ENCODE results near the gene TNFAIP3. TPM values are rescaled to one million over a fixed set of nuclear protein-coding genes. Genes with fewer than 3 reads are reported as not detected.
A peak's percentile ranks its signal among the peaks of the same experiment; 100 is the strongest.
"Not testable (repeated sequence)": the region's sequence is repeated elsewhere in the genome, so short reads cannot be mapped to it uniquely, and the experiment has no call there.

Gene TNFAIP3
- total and polyA plus RNA-seq, 5 experiments from 2014 or later = 61.5 to 139 (median 108) TPM

DNA sequence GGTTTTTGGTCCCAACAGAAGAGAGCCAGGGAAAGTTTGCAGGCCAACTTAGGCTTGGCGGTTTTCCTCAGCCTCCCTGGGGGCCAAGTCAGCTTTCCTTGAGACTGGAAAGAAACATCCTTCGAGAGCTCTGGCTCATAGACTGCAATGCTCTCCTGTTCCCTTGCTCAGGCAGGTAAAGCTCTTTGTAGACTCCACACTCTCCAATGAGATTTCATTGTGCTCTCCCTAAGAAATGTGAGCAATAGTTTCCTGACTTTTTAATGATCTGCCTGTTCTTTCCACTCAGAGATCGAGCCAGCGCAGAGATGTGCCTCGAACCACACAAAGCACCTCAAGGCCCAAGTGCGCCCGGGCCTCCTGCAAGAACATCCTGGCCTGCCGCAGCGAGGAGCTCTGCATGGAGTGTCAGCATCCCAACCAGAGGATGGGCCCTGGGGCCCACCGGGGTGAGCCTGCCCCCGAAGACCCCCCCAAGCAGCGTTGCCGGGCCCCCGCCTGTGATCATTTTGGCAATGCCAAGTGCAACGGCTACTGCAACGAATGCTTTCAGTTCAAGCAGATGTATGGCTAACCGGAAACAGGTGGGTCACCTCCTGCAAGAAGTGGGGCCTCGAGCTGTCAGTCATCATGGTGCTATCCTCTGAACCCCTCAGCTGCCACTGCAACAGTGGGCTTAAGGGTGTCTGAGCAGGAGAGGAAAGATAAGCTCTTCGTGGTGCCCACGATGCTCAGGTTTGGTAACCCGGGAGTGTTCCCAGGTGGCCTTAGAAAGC lies 13.9 kb downstream of the TNFAIP3 start:
- H3K36me3 Mint-ChIP-seq = peaks cover 8 to 66% (median 53%) of the 10 kb centered on the region in 3 donors
- no peaks in the 10 kb centered on the region for H3K9me3 Mint-ChIP-seq

DNA sequence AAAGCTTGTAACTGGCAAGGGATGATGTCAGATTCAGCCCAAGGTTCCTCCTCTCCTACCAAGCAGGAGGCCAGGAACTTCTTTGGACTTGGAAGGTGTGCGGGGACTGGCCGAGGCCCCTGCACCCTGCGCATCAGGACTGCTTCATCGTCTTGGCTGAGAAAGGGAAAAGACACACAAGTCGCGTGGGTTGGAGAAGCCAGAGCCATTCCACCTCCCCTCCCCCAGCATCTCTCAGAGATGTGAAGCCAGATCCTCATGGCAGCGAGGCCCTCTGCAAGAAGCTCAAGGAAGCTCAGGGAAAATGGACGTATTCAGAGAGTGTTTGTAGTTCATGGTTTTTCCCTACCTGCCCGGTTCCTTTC lies 14.4 kb downstream of the TNFAIP3 start:
- H3K36me3 Mint-ChIP-seq = peaks cover 8 to 61% (median 51%) of the 10 kb centered on the region in 3 donors
- peak; percentile 2 to 6 for ATAC-seq

More for the DNA sequence above, 13.9 kb downstream of the TNFAIP3 start:
- POLR2A ChIA-PET = interaction anchor here (0.7 to 4.3 kb wide), 4 partner anchors 11 to 530 kb away, joined by 3 to 30 read pairs (median 10); partner anchors contain the start of gene TNFAIP3
- ATAC-seq (peak; percentile 6 to 8), DNase-seq (peak in 5 of 10 donors; percentile 39 to 54 (median 45))
- H3K27ac Mint-ChIP-seq = peak overlapping the region; percentile 46 to 99 (median 89)
- peak overlapping the region in 7 of 10 donors; percentile 15 to 71 (median 50) for H3K4me3 Mint-ChIP-seq
- peaks cover 0 to 10% (median 0%) of the 10 kb centered on the region in 5 donors for H3K27me3 Mint-ChIP-seq
- H3K4me1 Mint-ChIP-seq = peaks cover 21 to 66% (median 62%) of the 10 kb centered on the region in 4 donors

DNA sequence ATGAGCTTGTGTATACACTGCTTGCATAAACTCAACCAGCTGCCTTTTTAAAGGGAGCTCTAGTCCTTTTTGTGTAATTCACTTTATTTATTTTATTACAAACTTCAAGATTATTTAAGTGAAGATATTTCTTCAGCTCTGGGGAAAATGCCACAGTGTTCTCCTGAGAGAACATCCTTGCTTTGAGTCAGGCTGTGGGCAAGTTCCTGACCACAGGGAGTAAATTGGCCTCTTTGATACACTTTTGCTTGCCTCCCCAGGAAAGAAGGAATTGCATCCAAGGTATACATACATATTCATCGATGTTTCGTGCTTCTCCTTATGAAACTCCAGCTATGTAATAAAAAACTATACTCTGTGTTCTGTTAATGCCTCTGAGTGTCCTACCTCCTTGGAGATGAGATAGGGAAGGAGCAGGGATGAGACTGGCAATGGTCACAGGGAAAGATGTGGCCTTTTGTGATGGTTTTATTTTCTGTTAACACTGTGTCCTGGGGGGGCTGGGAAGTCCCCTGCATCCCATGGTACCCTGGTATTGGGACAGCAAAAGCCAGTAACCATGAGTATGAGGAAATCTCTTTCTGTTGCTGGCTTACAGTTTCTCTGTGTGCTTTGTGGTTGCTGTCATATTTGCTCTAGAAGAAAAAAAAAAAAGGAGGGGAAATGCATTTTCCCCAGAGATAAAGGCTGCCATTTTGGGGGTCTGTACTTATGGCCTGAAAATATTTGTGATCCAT lies 15.3 kb downstream of the TNFAIP3 start:
- DNase-seq (peak in 5 of 10 donors; percentile 31 to 65 (median 54)), ATAC-seq (peak; percentile 19 to 36)
- Mint-ChIP-seq H3K27ac (peak overlapping the region; percentile 76 to 99 (median 91)), H3K4me3 (peak overlapping the region in 9 of 10 donors; percentile 12 to 69 (median 34)), H3K27me3 (peaks cover 0 to 10% (median 0%) of the 10 kb centered on the region in 5 donors), H3K36me3 (peaks cover 8 to 52% (median 42%) of the 10 kb centered on the region in 3 donors), H3K4me1 (peaks cover 27 to 69% (median 59%) of the 10 kb centered on the region in 4 donors), H3K9me3 (peaks cover 0 to 3% (median 0%) of the 10 kb centered on the region in 9 donors)
- POLR2A ChIA-PET = interaction anchor here (0.9 to 4.3 kb wide), 4 partner anchors 12 to 57 kb away, joined by 3 to 30 read pairs (median 10); partner anchors contain the start of gene TNFAIP3

More for the DNA sequence above, 14.4 kb downstream of the TNFAIP3 start:
- H3K27ac Mint-ChIP-seq = peak overlapping the region; percentile 75 to 99 (median 91)
- H3K4me1 Mint-ChIP-seq = peaks cover 21 to 65% (median 61%) of the 10 kb centered on the region in 4 donors
- peak in 3 of 10 donors; percentile 48 to 50 (median 49) for DNase-seq
- peaks cover 0 to 10% (median 0%) of the 10 kb centered on the region in 5 donors for H3K27me3 Mint-ChIP-seq
- peak overlapping the region in 5 of 10 donors; percentile 12 to 60 (median 50) for H3K4me3 Mint-ChIP-seq
- no peaks in the 10 kb centered on the region for H3K9me3 Mint-ChIP-seq
- POLR2A ChIA-PET = interaction anchor here (0.7 to 4.3 kb wide), 4 partner anchors 11 to 529 kb away, joined by 3 to 30 read pairs (median 10); partner anchors contain the start of gene TNFAIP3

DNA sequence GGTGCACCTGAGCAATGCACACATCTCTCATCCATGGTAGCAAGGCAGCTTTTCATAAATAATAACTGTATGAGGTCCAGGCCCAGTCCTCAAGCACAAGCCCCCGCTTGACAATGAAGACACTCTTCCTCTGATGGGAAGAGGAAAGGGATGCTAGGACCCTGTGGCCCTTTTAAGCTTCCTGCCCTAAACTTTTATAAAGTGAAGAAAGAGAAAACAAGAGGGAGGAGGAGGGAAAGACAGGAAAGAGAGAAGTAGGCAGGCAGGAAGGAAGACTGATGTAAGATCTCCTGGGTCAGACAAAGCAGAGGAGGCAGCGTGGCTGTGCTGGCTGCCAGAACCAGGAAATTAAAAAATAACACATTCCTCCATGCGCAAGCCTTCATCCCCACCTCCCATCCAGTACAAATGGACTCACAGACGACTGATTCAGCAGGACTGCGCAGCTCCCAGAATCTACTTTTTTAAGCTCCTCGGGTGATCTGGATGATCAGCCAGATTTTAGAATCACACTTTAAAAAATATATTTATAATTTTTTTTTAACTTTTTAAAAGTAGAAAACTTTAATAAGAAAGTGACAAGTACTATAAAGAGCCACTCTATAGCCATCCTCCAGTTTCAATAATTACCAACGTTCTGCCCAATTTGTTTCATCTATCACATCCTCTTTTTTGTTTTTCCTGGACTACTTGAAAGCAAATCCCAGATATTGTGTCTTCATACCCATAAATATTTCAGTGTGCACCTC lies 16.5 kb downstream of the TNFAIP3 start:
- POLR2A ChIA-PET = interaction anchor here (0.9 to 4.3 kb wide), 2 partner anchors 16 to 44 kb away, joined by 3 to 30 read pairs; partner anchors contain the start of gene TNFAIP3
- Mint-ChIP-seq H3K36me3 (peaks cover 0 to 40% (median 31%) of the 10 kb centered on the region in 3 donors), H3K4me3 (peak overlapping the region; percentile 11 to 85 (median 61)), H3K27ac (peak overlapping the region; percentile 80 to 99 (median 95)), H3K4me1 (peaks cover 26 to 60% (median 53%) of the 10 kb centered on the region in 4 donors), H3K27me3 (peaks cover 0 to 10% (median 0%) of the 10 kb centered on the region in 5 donors), H3K9me3 (peaks cover 0 to 5% (median 0%) of the 10 kb centered on the region in 9 donors)
- peak; percentile 33 to 37 for ATAC-seq
- peak in 5 of 10 donors; percentile 38 to 71 (median 54) for DNase-seq

DNA sequence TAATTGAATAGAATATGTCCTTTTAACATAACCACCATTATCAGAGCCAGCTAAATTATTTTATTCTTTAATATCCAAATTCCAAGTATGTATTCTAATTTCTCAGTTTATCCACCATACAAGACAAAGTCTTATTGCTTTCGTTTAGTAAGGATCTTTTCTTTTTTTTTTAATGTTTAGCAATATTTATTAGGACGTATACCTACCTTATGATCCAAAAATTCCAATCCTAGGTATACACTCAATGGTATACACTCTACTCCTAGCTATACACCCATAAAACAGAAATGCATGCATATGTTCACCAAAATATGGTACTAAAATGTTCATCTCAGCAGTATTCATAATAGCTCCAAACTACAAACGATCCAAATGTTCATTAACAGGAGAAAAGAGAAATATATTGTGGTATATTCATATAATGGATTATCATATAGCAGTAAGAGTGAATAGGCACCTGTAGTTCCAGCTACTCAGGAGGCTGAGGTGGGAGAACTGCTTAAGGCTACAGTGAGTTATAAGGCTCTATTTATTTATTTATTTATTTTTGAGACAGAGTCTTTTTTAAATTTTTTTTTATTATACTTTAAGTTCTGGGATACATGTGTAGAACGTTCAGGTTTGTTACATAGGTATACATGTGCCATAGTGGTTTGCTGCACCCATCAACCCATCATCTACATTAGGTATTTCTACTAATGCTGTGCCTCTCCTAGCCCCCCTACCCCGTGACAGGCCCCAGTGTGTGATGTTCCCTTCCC lies 17.3 kb downstream of the TNFAIP3 start:
- ATAC-seq = peak in 1 of 2 donors; percentile 30
- Mint-ChIP-seq H3K9me3 (peaks cover 0 to 13% (median 0%) of the 10 kb centered on the region in 9 donors), H3K4me3 (peak overlapping the region in 7 of 10 donors; percentile 5 to 66 (median 50)), H3K27me3 (peaks cover 0 to 10% (median 0%) of the 10 kb centered on the region in 5 donors), H3K36me3 (peaks cover 0 to 32% (median 27%) of the 10 kb centered on the region in 3 donors), H3K27ac (peak overlapping the region; percentile 58 to 99 (median 88)), H3K4me1 (peaks cover 24 to 53% (median 48%) of the 10 kb centered on the region in 4 donors)
- POLR2A ChIA-PET = interaction anchor here (0.6 to 4.3 kb wide), 2 partner anchors 17 to 151 kb away, joined by 3 to 30 read pairs; partner anchors contain the start of gene TNFAIP3
- peak in 2 of 10 donors; percentile 19 to 45 for DNase-seq

DNA sequence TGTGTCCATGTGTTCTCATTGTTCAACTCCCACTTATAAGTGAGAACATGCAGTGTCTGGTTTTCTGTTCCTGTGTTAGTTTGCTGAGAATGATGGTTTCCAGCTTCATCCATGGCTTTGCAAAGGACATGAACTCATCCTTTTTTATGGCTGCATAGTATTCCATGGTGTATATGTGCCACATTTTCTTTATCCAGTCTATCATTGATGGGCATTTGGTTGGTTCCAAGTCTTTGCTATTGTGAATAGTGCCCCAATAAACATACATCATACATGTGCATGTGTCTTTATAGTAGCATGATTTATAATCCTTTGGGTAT lies 17.8 kb downstream of the TNFAIP3 start:
- not testable (repeated sequence) for DNase-seq, ATAC-seq, H3K4me3 Mint-ChIP-seq, H3K27me3 Mint-ChIP-seq
- POLR2A ChIA-PET = interaction anchor here (0.6 to 4.3 kb wide), 2 partner anchors 17 to 151 kb away, joined by 3 to 30 read pairs; partner anchors contain the start of gene TNFAIP3
- H3K36me3 Mint-ChIP-seq = peaks cover 0 to 27% (median 26%) of the 10 kb centered on the region in 3 donors
- peak overlapping the region in 9 of 10 donors; percentile 52 to 99 (median 79) for H3K27ac Mint-ChIP-seq
- H3K4me1 Mint-ChIP-seq = peaks cover 23 to 48% (median 44%) of the 10 kb centered on the region in 4 donors
- peaks cover 0 to 18% (median 0%) of the 10 kb centered on the region in 9 donors for H3K9me3 Mint-ChIP-seq

DNA sequence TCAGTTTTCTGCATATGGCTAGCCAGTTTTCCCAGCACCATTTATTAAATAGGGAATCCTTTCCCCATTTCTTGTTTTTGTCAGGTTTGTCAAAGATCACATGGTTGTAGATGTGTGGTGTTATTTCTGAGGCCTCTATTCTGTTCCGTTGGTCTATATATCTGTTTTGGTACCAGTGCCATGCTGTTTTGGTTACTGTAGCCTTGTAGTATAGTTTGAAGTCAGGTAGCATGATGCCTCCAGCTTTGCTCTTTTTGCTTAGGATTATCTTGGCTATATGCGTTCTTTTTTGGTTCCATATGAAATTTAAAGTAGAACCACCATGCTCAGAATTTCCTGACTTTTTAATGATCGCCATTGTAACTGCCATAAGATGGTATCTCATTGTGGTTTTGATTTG lies 19.2 kb downstream of the TNFAIP3 start:
- peak overlapping the region in 4 of 10 donors; percentile 20 to 99 (median 76) for H3K27ac Mint-ChIP-seq
- POLR2A ChIA-PET, ATAC-seq, H3K27me3 Mint-ChIP-seq, H3K4me3 Mint-ChIP-seq, DNase-seq: not testable (repeated sequence)
- H3K36me3 Mint-ChIP-seq = peaks cover 0 to 15% (median 13%) of the 10 kb centered on the region in 3 donors
- peaks cover 19 to 35% (median 31%) of the 10 kb centered on the region in 4 donors for H3K4me1 Mint-ChIP-seq
- H3K9me3 Mint-ChIP-seq = peaks cover 0 to 18% (median 0%) of the 10 kb centered on the region in 9 donors

DNA sequence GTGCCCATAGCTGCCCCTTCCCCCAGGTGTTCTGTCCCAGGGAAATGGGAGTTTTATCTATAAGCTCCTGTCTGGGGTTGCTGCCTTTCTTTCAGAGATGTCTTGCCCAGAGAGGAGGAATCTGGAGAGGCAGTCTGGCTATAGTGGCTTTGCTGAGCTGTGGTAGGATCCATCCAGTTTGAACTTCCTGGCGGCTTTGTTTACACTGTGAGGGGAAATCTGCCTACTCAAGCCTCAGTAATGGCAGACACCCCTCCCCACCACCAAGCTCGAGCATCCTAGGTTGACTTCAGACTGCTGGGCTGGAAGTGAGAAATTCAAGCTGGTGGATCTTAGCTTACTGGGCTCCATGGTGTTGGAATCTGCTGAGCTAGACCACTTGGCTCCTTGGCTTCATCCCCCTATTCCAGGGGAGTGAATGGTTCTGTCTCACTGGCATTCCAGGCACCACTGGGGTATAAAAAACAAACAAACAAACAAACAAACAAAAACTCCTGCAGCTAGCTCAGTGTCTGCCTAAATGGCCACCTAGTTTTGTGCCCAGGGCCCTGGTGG lies 24.0 kb downstream of the TNFAIP3 start:
- Mint-ChIP-seq H3K4me1 (peaks cover 0 to 11% (median 4%) of the 10 kb centered on the region in 4 donors), H3K27ac (no peak overlapping the region)
- POLR2A ChIA-PET = interaction anchor here (1.2 to 1.4 kb wide), 2 partner anchors 9 to 20 kb away, joined by 3 to 7 read pairs; no protein-coding TSS in a partner anchor

DNA sequence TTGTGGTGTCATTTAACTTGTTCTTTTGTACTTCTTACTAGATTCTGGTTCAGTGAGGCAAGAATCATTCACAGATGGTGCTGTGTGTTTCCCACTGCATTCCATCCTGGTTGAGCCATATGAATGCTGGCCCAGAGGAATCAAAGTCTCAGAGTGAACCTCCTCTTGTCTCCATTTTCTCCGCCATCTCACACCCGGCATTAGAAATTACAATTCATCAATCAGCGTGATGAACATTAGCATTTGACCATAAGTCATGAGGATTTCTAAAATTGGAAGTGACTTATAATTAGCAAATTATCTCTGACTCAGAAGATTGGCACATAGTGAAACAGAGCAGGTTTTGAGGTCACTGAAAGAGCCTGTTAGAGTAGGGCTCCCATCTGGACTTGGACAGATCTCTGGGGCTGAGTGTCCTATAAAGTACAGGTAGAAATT lies 25.2 kb downstream of the TNFAIP3 start:
- Mint-ChIP-seq H3K27ac (no peak overlapping the region), H3K36me3 (peaks cover 0 to 2% (median 0%) of the 10 kb centered on the region in 3 donors), H3K9me3 (peaks cover 0 to 18% (median 0%) of the 10 kb centered on the region in 9 donors), H3K27me3 (no peaks in the 10 kb centered on the region), H3K4me3 (no peak overlapping the region), H3K4me1 (peaks cover 0 to 5% (median 2%) of the 10 kb centered on the region in 4 donors)
- POLR2A ChIA-PET = no interaction called here
- ATAC-seq (no peak), DNase-seq (no peak)

More for the DNA sequence above, 24.0 kb downstream of the TNFAIP3 start:
- no peak for ATAC-seq
- peaks cover 0 to 18% (median 0%) of the 10 kb centered on the region in 9 donors for H3K9me3 Mint-ChIP-seq
- DNase-seq = no peak
- no peaks in the 10 kb centered on the region for H3K27me3 Mint-ChIP-seq
- H3K36me3 Mint-ChIP-seq = peaks cover 0 to 2% (median 0%) of the 10 kb centered on the region in 3 donors
- no peak overlapping the region for H3K4me3 Mint-ChIP-seq

DNA sequence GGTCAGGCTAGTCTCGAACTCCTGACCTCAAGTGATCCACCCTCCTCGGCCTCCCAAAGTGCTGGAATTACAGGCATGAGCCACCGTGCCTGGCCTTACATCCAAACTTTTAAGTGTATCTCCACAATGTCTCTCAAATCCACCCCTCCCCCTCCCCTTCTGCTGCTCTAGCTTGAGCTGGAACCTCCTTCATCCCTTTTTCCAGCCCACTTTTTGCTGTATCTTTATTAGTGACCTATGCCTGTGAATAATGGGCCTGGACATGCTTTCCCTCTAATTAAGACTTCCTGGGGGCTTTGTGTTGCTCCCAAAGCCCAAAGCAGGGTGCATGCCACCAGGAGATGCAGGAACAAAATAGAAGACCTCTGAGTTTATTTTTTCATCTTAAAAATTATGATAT lies 26.1 kb downstream of the TNFAIP3 start:
- no peak for ATAC-seq

More for the DNA sequence above, 26.1 kb downstream of the TNFAIP3 start:
- POLR2A ChIA-PET = no interaction called here
- no peaks in the 10 kb centered on the region for H3K27me3 Mint-ChIP-seq
- H3K27ac Mint-ChIP-seq = no peak overlapping the region
- H3K9me3 Mint-ChIP-seq = peaks cover 0 to 16% (median 0%) of the 10 kb centered on the region in 9 donors
- no peak overlapping the region for H3K4me3 Mint-ChIP-seq
- DNase-seq = no peak
- H3K4me1 Mint-ChIP-seq = peaks cover 0 to 4% (median 3%) of the 10 kb centered on the region in 4 donors
- peaks cover 0 to 2% (median 0%) of the 10 kb centered on the region in 3 donors for H3K36me3 Mint-ChIP-seq

Data from naive thymus-derived CD8-positive, alpha-beta T cell (primary cell).